Mesothelial cell of epicardium (in vitro differentiated cells): Measurements from ENCODE around the gene TMEM38B. TPM values are rescaled to one million over a fixed set of nuclear protein-coding genes. Genes with fewer than 3 reads are reported as not detected.

Experiments used
- DNase-seq, 2 experiments: peaks; one replicate each; pipeline ENCODE4 v3.0.0; 2021; ENCODE audit warnings: low spot score in 2 of 2; ENCODE audit not compliant: unreplicated experiment in 2 of 2
- H3K27ac Mint-ChIP-seq: 2 replicates; pipeline ENCODE4 v1.8.0; 2021; ENCODE audit warnings: mixed read lengths
- H3K27me3 Mint-ChIP-seq: 2 replicates; pipeline ENCODE4 v1.8.0; 2021; ENCODE audit warnings: low read depth, mixed read lengths
- H3K36me3 Mint-ChIP-seq: 2 replicates; pipeline ENCODE4 v1.8.0; 2021; ENCODE audit warnings: mixed read lengths
- H3K4me1 Mint-ChIP-seq: 2 replicates; pipeline ENCODE4 v1.8.0; 2021; ENCODE audit warnings: mixed read lengths
- H3K4me3 Mint-ChIP-seq: 2 replicates; pipeline ENCODE4 v1.8.0; 2021; ENCODE audit warnings: mild to moderate bottlenecking, moderate library complexity, mixed read lengths
- H3K9me3 Mint-ChIP-seq: 2 replicates; pipeline ENCODE4 v1.8.0; 2021; ENCODE audit warnings: mixed read lengths
- total RNA-seq: library from RNA; stranded (reverse); gene quantifications from 3 replicates; pipeline ENCODE4 v1.2.1, GENCODE V29; 2021
- TF ChIP-seq, protein P1 (sequence below): fragments of 200-600 bp; sonication (generic); IDR thresholded peaks from one replicate; pipeline ENCODE4 v1.5.0; 2021; ENCODE audit warnings: antibody characterized with exemption; ENCODE audit not compliant: unreplicated experiment

Gene TMEM38B
- total RNA-seq, 1 donor from 2014 or later, result 14.1 TPM

DNA sequence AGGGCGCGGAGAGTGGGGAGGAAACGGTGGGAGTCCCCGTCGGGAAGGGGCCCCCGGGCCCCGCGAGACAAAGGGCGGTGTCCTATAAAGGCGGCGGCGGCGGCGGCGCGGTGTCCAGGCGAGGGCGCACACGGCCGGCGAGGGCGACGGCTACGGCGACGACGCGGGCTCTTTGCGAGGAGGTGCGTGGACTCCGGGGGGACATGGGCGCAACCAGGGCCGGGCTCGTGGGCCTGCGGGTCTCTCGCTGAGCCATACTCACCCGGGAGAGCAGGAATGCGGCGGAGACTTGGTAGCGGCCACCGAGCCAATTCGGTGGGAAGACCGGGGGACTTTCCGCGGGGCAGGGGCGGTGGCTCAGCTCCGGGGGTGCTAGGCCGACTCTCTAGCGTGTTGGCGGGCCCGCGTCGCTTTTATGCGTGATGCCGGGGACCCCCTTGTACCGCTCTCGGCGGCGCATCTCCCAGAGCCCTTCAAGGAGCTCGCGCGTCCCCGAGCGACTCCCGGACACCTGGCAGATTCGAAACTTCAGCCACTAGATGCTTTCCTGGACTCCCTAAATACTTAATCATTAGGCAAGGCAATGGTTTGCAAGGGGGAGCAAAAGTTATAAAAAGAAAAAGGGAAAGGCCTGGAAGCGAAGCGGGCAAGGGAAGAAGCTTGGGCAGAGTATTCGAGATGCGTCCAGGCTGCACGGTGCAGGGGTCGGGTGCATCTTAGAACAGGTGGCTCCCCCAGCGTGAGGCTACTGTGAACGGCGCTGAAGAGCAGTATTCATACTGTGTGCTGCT lies 38.0 kb upstream of the TMEM38B start:
- DNase-seq, result peak in 1 of 2 experiments; percentile 53
- Mint-ChIP-seq H3K27me3 (peaks cover 47% of the 10 kb centered on the region), H3K9me3 (no peaks in the 10 kb centered on the region), H3K36me3 (no peaks in the 10 kb centered on the region), H3K4me1 (peaks cover 7% of the 10 kb centered on the region), H3K4me3 (peak overlapping the region; percentile 68), H3K27ac (no peak overlapping the region)
- TF ChIP-seq, protein P1, sequence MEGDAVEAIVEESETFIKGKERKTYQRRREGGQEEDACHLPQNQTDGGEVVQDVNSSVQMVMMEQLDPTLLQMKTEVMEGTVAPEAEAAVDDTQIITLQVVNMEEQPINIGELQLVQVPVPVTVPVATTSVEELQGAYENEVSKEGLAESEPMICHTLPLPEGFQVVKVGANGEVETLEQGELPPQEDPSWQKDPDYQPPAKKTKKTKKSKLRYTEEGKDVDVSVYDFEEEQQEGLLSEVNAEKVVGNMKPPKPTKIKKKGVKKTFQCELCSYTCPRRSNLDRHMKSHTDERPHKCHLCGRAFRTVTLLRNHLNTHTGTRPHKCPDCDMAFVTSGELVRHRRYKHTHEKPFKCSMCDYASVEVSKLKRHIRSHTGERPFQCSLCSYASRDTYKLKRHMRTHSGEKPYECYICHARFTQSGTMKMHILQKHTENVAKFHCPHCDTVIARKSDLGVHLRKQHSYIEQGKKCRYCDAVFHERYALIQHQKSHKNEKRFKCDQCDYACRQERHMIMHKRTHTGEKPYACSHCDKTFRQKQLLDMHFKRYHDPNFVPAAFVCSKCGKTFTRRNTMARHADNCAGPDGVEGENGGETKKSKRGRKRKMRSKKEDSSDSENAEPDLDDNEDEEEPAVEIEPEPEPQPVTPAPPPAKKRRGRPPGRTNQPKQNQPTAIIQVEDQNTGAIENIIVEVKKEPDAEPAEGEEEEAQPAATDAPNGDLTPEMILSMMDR, result no peak

DNA sequence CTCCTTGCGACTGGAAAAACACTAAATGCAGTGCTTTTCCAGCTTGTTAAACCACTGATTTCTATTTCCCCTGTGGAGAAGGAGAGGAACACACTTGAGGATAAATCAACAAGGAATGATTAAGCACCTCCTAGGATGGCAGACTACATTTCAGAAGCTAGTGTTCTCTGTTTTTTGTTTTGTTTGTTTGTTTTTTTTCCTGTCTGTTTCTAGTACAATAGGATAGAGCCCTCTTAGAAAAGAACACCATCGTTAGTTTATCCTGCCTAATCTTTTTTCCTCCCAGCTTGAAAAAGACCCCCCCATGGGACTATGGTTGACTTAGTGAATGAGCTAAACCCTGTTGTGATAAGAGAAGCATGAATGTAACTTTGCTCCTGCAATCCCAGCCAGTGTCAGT lies 36.0 kb upstream of the TMEM38B start:
- Mint-ChIP-seq H3K36me3 (no peaks in the 10 kb centered on the region), H3K9me3 (no peaks in the 10 kb centered on the region)

DNA sequence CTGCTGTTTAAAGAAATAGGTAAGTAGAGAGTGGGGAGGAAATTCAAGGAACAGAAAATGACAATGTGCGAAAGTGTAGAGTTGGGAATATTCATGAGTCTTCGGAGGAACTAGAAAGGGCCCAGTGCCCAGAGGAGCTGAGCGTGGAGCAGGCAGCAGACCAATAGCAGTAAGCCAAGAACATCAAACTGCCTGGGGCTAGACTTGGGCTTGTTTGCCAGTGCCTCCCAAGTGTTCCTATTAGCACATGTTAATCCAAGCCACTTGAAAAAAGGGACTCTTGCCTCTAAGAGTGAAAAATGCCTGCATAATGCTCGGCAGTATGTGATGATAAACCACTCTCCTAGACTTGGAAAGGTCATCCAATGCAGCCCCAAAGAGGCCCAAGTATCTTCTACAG lies 33.3 kb upstream of the TMEM38B start:
- no peak for DNase-seq
- H3K27me3 Mint-ChIP-seq, result peaks cover 28% of the 10 kb centered on the region
- no peak overlapping the region for H3K27ac Mint-ChIP-seq
- H3K36me3 Mint-ChIP-seq, result no peaks in the 10 kb centered on the region
- TF ChIP-seq, protein P1, result no peak
- no peaks in the 10 kb centered on the region for H3K9me3 Mint-ChIP-seq
- H3K4me3 Mint-ChIP-seq, result no peak overlapping the region
- peaks cover 7% of the 10 kb centered on the region for H3K4me1 Mint-ChIP-seq

More for the DNA sequence above, 36.0 kb upstream of the TMEM38B start:
- Mint-ChIP-seq H3K4me3 (no peak overlapping the region), H3K4me1 (peaks cover 7% of the 10 kb centered on the region), H3K27ac (no peak overlapping the region), H3K27me3 (peaks cover 44% of the 10 kb centered on the region)
- TF ChIP-seq, protein P1, result no peak
- no peak for DNase-seq

DNA sequence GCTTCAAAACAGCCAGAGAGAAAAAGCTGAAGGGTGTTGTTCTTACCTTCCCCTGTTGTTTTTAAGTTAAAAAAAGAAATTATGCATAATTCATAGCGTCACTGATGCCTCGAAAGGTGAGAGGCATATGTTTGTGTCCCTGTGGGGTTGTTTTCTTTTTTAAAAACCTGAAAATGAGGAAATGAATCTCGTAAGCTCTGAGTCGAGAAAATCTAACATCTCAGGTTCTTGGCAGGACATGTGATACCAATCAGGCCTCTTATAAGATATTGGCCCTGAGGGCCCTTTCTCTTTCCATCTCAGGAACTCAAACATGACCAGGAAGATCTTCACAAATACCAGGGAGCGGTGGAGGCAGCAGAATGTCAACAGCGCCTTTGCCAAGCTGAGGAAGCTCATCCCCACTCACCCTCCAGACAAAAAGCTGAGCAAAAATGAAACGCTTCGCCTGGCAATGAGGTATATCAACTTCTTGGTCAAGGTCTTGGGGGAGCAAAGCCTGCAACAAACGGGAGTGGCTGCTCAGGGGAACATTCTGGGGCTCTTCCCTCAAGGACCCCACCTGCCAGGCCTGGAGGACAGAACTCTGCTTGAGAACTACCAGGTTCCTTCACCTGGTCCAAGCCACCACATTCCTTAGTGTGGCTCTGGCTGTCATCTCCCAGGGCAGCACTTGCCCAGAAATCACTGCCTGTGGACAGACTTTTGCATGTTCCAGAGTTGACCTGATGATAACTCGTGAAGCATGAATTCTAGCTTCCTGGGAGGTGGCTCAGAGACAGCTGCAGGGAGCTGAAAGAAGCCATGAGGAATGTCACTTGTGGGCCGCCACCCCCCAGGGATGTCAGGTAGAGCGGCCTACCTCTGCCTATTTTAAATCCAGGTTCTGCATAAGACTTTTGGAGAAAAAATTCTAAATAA lies 31.9 kb upstream of the TMEM38B start, which contains the start of gene TAL2:
Gene TAL2, plus strand, starts transcription at position 274 of the 921 bp plus-strand sequence. Its CDS starts 40 bp downstream, at position 314.
- Mint-ChIP-seq H3K9me3 (no peaks in the 10 kb centered on the region), H3K4me1 (no peaks in the 10 kb centered on the region), H3K4me3 (no peak within 1 kb of the TSS), H3K27me3 (peaks cover 20% of the 10 kb centered on the region), H3K36me3 (no peaks in the 10 kb centered on the region), H3K27ac (no peak within 1 kb of the TSS)
- TF ChIP-seq, protein P1, result no peak
- DNase-seq, result no peak

DNA sequence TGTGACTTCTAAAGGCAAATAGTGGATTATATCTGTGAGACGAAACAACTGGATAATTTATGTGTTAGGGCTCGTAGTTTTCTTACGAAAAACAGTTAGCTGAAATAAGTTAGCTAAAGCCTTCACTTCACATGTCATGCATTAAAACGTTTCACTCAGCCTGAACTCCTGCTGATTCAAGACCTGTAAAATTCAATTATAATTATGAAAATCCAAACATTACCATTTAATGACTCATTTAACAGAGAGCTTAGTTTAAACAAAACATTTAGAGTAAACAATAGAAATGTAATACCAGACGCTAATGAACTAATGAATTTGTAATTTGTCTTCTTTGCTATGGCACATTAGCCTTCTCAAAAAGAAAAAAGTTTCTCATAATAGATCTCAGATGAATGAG lies 30.4 kb upstream of the TMEM38B start:
- no peak for DNase-seq
- Mint-ChIP-seq H3K9me3 (no peaks in the 10 kb centered on the region), H3K4me3 (no peak overlapping the region), H3K27me3 (peaks cover 14% of the 10 kb centered on the region), H3K36me3 (no peaks in the 10 kb centered on the region), H3K4me1 (no peaks in the 10 kb centered on the region), H3K27ac (no peak overlapping the region)
- TF ChIP-seq, protein P1, result no peak
